HepG2 (cell line): ENCODE data around the gene FGD2. TPM values are rescaled to one million over a fixed set of nuclear protein-coding genes. Genes with fewer than 3 reads are reported as not detected.

Source experiments
- ARNT ChIP-seq: fragments of 450-650 bp; IDR thresholded peaks from 2 replicates; pipeline ENCODE4 v1.6.1; 2017
- ATF3 ChIP-seq: sonication (generic); formaldehyde crosslinking; IDR thresholded peaks from 2 replicates; pipeline ENCODE4 v1.4.0; 2020; ENCODE audit warnings: missing genetic modification reagents
- BRD4 ChIP-seq: sonication (generic); formaldehyde crosslinking; IDR thresholded peaks from 2 replicates; pipeline ENCODE4 v1.4.0; 2020; ENCODE audit warnings: missing genetic modification reagents
- CC2D1A ChIP-seq: sonication (generic); formaldehyde crosslinking; IDR thresholded peaks from 2 replicates; pipeline ENCODE4 v1.8.1; 2023; ENCODE audit warnings: mild to moderate bottlenecking, missing genetic modification reagents
- GMEB2 ChIP-seq: IDR thresholded peaks from 2 replicates; pipeline ENCODE4 v1.6.1; 2016; ENCODE audit warnings: missing biosample characterization, missing genetic modification reagents, low read depth
- HMGXB4 ChIP-seq, 2 experiments: sonication (generic) in 1 of 2; formaldehyde crosslinking in 1 of 2; IDR thresholded peaks; 2 replicates each; pipeline versions ENCODE4 v1.4.0 to v1.6.1; 2018 to 2020; ENCODE audit warnings: missing genetic modification reagents in 2 of 2, borderline replicate concordance in 1 of 2, low read depth in 1 of 2, mild to moderate bottlenecking in 1 of 2, missing biosample characterization in 1 of 2
- MXI1 ChIP-seq: IDR thresholded peaks from 3 replicates; pipeline ENCODE4 v1.6.1; 2012; ENCODE audit warnings: low read depth, low read length, inconsistent platforms, borderline replicate concordance
- PRMT3 ChIP-seq: sonication (generic); formaldehyde crosslinking; IDR thresholded peaks from 2 replicates; pipeline ENCODE4 v1.8.1; 2022; ENCODE audit warnings: low read depth, mild to moderate bottlenecking, moderate library complexity, missing genetic modification reagents, borderline replicate concordance
- SRSF1 ChIP-seq: fragments of 200-400 bp; formaldehyde crosslinking; optimal IDR thresholded peaks from 2 replicates; pipeline ENCODE3; 2017; ENCODE audit warnings: mild to moderate bottlenecking, low read depth, low read length, moderate library complexity
- TERF1 ChIP-seq: sonication (generic); formaldehyde crosslinking; IDR thresholded peaks from 2 replicates; pipeline ENCODE4 v1.8.0; 2022; ENCODE audit warnings: mild to moderate bottlenecking, missing genetic modification reagents, moderate library complexity
- TFE3 ChIP-seq: IDR thresholded peaks from 2 replicates; pipeline ENCODE4 v1.6.1; 2016
- ZFP62 ChIP-seq: sonication (generic); formaldehyde crosslinking; IDR thresholded peaks from 2 replicates; pipeline ENCODE4 v1.4.0; 2020; ENCODE audit warnings: missing genetic modification reagents
- ZNF407 ChIP-seq: sonication (generic); formaldehyde crosslinking; IDR thresholded peaks from one replicate; pipeline ENCODE4 v1.5.1; 2020; ENCODE audit warnings: mild to moderate bottlenecking, missing genetic modification reagents; ENCODE audit errors: not compliant biosample characterization
- polyA plus RNA-seq, 8 experiments: library from polyadenylated mRNA; depleted of rRNA in 3 of 8; stranded (reverse) in 7 of 8; unstranded in 1 of 8; fragments of >200 nt; fragmentation: Illumina TruSeq in 4 of 8; extraction: Trizol in 4 of 8; gene quantifications; 2 replicates each; pipeline versions ENCODE4 v1.2.1 to v1.2.3, GENCODE V29; 2011 to 2016; ENCODE audit warnings: low read depth in 4 of 8, missing spikeins in 1 of 8, mixed read lengths in 1 of 8; ENCODE audit not compliant: insufficient read depth in 1 of 8
- total RNA-seq, 5 experiments: library from RNA; depleted of rRNA; stranded (reverse); fragments of >200 nt; fragmentation: Illumina TruSeq; extraction: Trizol; gene quantifications; 2 replicates each; pipeline ENCODE4 v1.2.3, GENCODE V29; 2016; ENCODE audit warnings: low read depth in 1 of 5

Gene FGD2
- total and polyA plus RNA-seq, 2 of the 13 experiments (the other 11 are each of a cell fraction or from before 2014, with no cell fraction given) = not detected

- no peak for TF ChIP-seq ZNF407
- no peak for TF ChIP-seq BRD4 (CRISPR knock-in tag)
- no peak for TF ChIP-seq SRSF1
- TF ChIP-seq HMGXB4 (CRISPR knock-in tag; IDR thresholded peaks at IDR 0.05; ENCODE audit: borderline replicate concordance in 1 of 2, low read depth in 1 of 2) = peak in 1 of 2 experiments; percentile 93; a peak in 2 of 4 replicates
- no peak for TF ChIP-seq ZFP62 (CRISPR knock-in tag)
- no peak for TF ChIP-seq PRMT3 (CRISPR knock-in tag)
- peak; percentile 75; the same call in 2 of the 3 replicates for TF ChIP-seq MXI1
- no peak for TF ChIP-seq GMEB2 (CRISPR knock-in tag)
- peak; percentile 66 for TF ChIP-seq ATF3 (CRISPR knock-in tag)
- no peak for TF ChIP-seq TERF1
- TF ChIP-seq TFE3 (CRISPR knock-in tag) = peak; percentile 68
- no peak for TF ChIP-seq ARNT
- no peak for TF ChIP-seq CC2D1A (CRISPR knock-in tag)
Measured at GRCh38 chr6:37029249-37029971, 24.0 kb downstream of the FGD2 start (continued).
